Stimulated activated CD8-positive, alpha-beta memory T cell treated with anti-CD3 and anti-CD28 coated beads, Interleukin-4, amount 100 ng/mL, for 48 hours (primary cell): ENCODE measurements around the gene TSR2.
A peak's percentile ranks its signal among the peaks of the same experiment; 100 is the strongest.

Source experiments
- DNase-seq: peaks from one replicate; pipeline ENCODE4 v3.0.0-alpha.2; 2020

TSR2 gene

GRCh38 chrX:54439960-54440871, at the start of gene TSR2:
Gene TSR2 (plus strand): TSS chrX:54440404. CDS start chrX:54440422, 18 bp downstream.
- peak; percentile 77 for DNase-seq

- DNase-seq = no peak
These were observed 43.1 kb upstream of the TSR2 start for GRCh38 chrX:54397113-54397512.

GRCh38 chrX:54407266-54407665, 32.9 kb upstream of the TSR2 start:
- no peak for DNase-seq

- no peak for DNase-seq
These were observed 28.5 kb upstream of the TSR2 start for GRCh38 chrX:54411732-54412131.

- DNase-seq = no peak
These were observed 26.5 kb upstream of the TSR2 start for GRCh38 chrX:54413753-54414152.

GRCh38 chrX:54415534-54416350, 24.5 kb upstream of the TSR2 start:
- no peak for DNase-seq

GRCh38 chrX:54416965-54417364, 23.2 kb upstream of the TSR2 start:
- DNase-seq = no peak

GRCh38 chrX:54419559-54420302, 20.5 kb upstream of the TSR2 start:
- DNase-seq = no peak

- no peak for DNase-seq
These were observed 18.0 kb upstream of the TSR2 start for GRCh38 chrX:54422168-54422567.

GRCh38 chrX:54423161-54423888, 16.9 kb upstream of the TSR2 start:
- DNase-seq = peak; percentile 23

- DNase-seq = no peak
These were observed 12.3 kb upstream of the TSR2 start for GRCh38 chrX:54427837-54428424.

- DNase-seq = no peak
These were observed 9.7 kb upstream of the TSR2 start for GRCh38 chrX:54430519-54430918.

GRCh38 chrX:54435121-54435520, 5.1 kb upstream of the TSR2 start:
- no peak for DNase-seq

GRCh38 chrX:54442790-54443189, 2.6 kb downstream of the TSR2 start:
- DNase-seq = no peak

GRCh38 chrX:54444752-54445151, 4.5 kb downstream of the TSR2 start:
- DNase-seq = no peak

GRCh38 chrX:54446084-54446483, 5.9 kb downstream of the TSR2 start:
- DNase-seq = no peak

- no peak for DNase-seq
These were observed 7.3 kb downstream of the TSR2 start for GRCh38 chrX:54447461-54447860.

- no peak for DNase-seq
These were observed 9.7 kb downstream of the TSR2 start for GRCh38 chrX:54449929-54450328.

GRCh38 chrX:54452920-54453319, 12.7 kb downstream of the TSR2 start:
- no peak for DNase-seq

- no peak for DNase-seq
These were observed 30.0 kb downstream of the TSR2 start for GRCh38 chrX:54470054-54470760.
